GM19324 (cell line): ENCODE results near the gene PRDM1.

Experiments used
- ATAC-seq: cut with Tn5 transposase; IDR thresholded peaks from one replicate; pipeline ENCODE4 v1.9.1; 2021; ENCODE audit warnings: mild to moderate bottlenecking, moderate library complexity; ENCODE audit not compliant: unreplicated experiment, low FRiP score

Gene PRDM1

GRCh38 chr6:106094261-106094963 is 8.3 kb downstream of the PRDM1 start:
- no peak for ATAC-seq

DNA sequence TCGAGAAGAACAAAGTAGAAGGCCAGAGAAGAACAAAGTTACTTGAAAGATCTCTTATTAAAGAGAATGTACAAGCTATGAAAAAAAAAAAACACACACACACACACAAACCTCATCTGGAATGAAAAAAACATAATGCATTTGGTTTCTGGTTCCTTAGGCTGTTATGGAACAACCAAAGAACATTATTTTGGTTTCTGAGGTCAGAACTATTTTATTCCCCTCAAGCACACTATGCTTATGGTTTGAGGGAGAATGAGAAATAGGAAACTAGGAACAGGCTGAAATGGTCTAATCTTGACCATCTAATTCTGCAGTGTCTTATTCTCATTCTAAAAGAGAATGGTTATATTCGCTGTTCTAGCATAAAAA is 8.8 kb downstream of the PRDM1 start:
- ATAC-seq, result no peak

GRCh38 chr6:106097411-106098231 is 11.5 kb downstream of the PRDM1 start:
- ATAC-seq, result peak; percentile 37

GRCh38 chr6:106098383-106099234 is 12.5 kb downstream of the PRDM1 start:
- ATAC-seq, result no peak

DNA sequence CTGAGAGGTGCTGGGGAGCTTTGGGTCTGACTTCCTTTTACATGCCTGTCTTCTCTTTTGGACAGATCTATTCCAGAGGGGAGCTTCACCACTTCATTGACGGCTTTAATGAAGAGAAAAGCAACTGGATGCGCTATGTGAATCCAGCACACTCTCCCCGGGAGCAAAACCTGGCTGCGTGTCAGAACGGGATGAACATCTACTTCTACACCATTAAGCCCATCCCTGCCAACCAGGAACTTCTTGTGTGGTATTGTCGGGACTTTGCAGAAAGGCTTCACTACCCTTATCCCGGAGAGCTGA is 13.1 kb downstream of the PRDM1 start:
- ATAC-seq, result no peak

DNA sequence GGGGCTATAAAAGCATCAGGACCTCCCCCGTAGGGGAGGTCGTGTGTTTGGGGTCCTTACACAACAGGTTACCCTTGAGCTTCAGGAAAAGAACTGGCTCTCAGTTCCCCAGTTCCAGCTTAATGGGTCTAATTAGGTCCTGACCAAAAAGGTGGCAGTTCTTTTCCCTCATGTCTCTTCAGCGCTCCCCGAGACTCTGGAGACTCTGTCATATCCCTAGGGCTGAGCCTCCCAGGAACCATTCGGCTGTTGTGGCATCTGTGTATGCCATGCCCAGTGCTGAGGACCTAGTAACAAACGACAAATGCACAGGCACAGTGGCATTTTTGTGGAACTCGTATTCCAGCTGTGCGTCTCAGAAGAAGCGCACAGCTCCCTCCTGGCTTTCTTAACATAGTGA is 14.6 kb downstream of the PRDM1 start:
- ATAC-seq, result no peak

DNA sequence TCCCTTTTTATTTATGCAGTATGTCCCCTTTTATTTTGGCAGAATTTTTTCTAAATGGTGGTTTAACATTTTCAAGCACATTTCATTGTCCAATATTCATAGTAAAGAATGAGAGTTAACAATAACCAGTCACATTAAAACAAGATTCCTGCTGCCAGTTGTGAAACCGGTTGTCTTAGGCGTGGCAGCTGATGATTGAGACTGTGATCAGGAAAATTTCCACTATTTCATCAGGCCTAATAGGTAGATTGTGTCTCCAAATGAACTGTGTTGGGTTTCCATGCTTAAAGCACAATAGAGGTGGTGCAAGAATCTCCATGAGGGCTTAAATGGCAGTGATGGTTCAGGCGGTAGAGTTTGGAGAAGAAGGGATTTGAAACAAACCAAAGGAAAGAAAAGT is 15.3 kb downstream of the PRDM1 start:
- no peak for ATAC-seq

GRCh38 chr6:106102034-106102433 is 15.9 kb downstream of the PRDM1 start:
- peak; percentile 47 for ATAC-seq

- ATAC-seq, result no peak
Observed at GRCh38 chr6:106102967-106103727, 17.0 kb downstream of the PRDM1 start.

DNA sequence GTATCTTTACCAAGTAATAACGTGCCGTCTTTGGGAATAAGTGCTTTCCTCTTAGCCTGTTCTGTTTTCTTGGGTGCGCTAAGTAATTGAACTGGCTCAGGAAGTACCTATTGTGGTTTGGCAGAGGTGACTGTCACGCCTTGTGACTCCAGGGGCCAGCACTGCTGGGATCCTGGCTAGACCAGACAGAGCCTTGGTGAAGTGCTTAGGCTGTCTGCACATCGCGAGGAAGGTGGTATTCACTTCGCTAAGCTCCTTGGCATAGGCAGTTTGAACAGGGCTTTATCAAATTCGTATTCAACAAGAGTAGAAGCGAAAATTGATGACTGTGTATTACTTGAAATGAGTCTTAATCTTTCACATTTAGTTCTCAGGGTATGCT is 17.6 kb downstream of the PRDM1 start:
- peak; percentile 41 for ATAC-seq

GRCh38 chr6:106104476-106104875 is 18.3 kb downstream of the PRDM1 start:
- ATAC-seq, result no peak

DNA sequence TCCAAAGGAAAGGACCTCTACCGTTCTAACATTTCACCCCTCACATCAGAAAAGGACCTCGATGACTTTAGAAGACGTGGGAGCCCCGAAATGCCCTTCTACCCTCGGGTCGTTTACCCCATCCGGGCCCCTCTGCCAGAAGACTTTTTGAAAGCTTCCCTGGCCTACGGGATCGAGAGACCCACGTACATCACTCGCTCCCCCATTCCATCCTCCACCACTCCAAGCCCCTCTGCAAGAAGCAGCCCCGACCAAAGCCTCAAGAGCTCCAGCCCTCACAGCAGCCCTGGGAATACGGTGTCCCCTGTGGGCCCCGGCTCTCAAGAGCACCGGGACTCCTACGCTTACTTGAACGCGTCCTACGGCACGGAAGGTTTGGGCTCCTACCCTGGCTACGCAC is 18.8 kb downstream of the PRDM1 start:
- ATAC-seq, result no peak

DNA sequence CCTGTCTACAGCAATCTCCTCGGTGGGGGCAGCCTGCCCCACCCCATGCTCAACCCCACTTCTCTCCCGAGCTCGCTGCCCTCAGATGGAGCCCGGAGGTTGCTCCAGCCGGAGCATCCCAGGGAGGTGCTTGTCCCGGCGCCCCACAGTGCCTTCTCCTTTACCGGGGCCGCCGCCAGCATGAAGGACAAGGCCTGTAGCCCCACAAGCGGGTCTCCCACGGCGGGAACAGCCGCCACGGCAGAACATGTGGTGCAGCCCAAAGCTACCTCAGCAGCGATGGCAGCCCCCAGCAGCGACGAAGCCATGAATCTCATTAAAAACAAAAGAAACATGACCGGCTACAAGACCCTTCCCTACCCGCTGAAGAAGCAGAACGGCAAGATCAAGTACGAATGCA is 19.4 kb downstream of the PRDM1 start:
- ATAC-seq, result no peak

DNA sequence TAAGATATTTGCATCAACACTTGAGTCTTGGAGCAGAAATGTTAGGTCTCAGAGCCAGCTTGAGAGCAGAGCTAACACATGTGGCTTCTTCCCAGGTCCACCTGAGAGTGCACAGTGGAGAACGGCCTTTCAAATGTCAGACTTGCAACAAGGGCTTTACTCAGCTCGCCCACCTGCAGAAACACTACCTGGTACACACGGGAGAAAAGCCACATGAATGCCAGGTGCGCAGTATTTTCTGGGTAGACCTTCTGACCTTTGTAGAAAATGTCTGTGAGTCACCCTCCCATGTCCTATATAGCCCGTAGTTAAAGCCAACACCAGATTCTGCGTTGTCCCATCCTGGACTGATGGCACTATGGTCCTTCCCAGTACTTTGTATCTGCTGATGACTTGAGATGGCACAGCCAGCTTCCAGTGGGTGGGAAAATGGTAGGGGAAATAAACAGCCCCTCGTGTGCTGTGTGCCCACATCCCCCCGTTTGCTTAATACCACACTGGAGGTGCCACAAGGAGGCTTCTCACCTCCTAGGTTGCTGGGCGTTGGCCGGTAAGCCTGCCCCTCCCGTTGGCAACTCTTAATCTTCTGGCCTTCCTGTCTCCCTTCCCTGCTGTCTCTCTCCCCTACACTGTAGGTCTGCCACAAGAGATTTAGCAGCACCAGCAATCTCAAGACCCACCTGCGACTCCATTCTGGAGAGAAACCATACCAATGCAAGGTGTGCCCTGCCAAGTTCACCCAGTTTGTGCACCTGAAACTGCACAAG is 20.3 kb downstream of the PRDM1 start:
- ATAC-seq, result no peak

DNA sequence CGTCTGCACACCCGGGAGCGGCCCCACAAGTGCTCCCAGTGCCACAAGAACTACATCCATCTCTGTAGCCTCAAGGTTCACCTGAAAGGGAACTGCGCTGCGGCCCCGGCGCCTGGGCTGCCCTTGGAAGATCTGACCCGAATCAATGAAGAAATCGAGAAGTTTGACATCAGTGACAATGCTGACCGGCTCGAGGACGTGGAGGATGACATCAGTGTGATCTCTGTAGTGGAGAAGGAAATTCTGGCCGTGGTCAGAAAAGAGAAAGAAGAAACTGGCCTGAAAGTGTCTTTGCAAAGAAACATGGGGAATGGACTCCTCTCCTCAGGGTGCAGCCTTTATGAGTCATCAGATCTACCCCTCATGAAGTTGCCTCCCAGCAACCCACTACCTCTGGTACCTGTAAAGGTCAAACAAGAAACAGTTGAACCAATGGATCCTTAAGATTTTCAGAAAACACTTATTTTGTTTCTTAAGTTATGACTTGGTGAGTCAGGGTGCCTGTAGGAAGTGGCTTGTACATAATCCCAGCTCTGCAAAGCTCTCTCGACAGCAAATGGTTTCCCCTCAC is 21.0 kb downstream of the PRDM1 start:
- no peak for ATAC-seq

GRCh38 chr6:106108129-106108528 is 22.0 kb downstream of the PRDM1 start:
- ATAC-seq, result no peak

DNA sequence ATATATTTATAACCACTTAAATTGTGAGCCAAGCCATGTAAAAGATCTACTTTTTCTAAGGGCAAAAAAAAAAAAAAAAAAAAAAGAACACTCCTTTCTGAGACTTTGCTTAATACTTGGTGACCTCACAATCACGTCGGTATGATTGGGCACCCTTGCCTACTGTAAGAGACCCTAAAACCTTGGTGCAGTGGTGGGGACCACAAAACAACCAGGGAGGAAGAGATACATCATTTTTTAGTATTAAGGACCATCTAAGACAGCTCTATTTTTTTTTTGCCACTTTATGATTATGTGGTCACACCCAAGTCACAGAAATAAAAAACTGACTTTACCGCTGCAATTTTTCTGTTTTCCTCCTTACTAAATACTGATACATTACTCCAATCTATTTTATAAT is 22.9 kb downstream of the PRDM1 start:
- ATAC-seq, result no peak

GRCh38 chr6:106110164-106110826 is 24.2 kb downstream of the PRDM1 start:
- no peak for ATAC-seq

- ATAC-seq, result no peak
Observed at GRCh38 chr6:106112433-106112832, 26.3 kb downstream of the PRDM1 start.
